Urothelium cell line (cell line): Measurements from ENCODE around the gene SPANXA2.
"Not testable (repeated sequence)": the region's sequence is repeated elsewhere in the genome, so short reads cannot be mapped to it uniquely, and the experiment has no call there.

ENCODE experiments used
- DNase-seq: peaks from one replicate; pipeline ENCODE4 v3.0.0; 2011; ENCODE audit warnings: low spot score, mixed read lengths
- FAIRE-seq: peaks from 2 replicates; lab custom pipeline; 2011; peaks lifted over from hg19 to GRCh38; lab: Jason Lieb, UNC

SPANXA2 gene

GRCh38 chrX:141589408-141589807 lies at the start of gene SPANXA2:
Gene SPANXA2 (plus strand): TSS chrX:141589708. CDS start chrX:141589768, 60 bp downstream.
- DNase-seq, FAIRE-seq: not testable (repeated sequence)

GRCh38 chrX:141542551-141542950 lies 47.0 kb upstream of the SPANXA2 start:
- not testable (repeated sequence) for DNase-seq, FAIRE-seq

- DNase-seq, FAIRE-seq: not testable (repeated sequence)
Measured at GRCh38 chrX:141584638-141585037, 4.9 kb upstream of the SPANXA2 start, which contains the start of gene SPANXA1. Gene SPANXA1 (minus strand): TSS chrX:141584738. CDS start chrX:141584678, 60 bp downstream.

- DNase-seq (no peak), FAIRE-seq (no peak)
Measured at GRCh38 chrX:141609111-141609510, 19.6 kb downstream of the SPANXA2 start.

- no peak for DNase-seq
Measured at GRCh38 chrX:141619336-141619735, 29.8 kb downstream of the SPANXA2 start.

GRCh38 chrX:141632124-141632523 lies 42.6 kb downstream of the SPANXA2 start:
- FAIRE-seq: no peak

More at GRCh38 chrX:141619336-141619735, 29.8 kb downstream of the SPANXA2 start:
- no peak for FAIRE-seq

GRCh38 chrX:141638550-141638949 lies 49.0 kb downstream of the SPANXA2 start:
- FAIRE-seq (no peak), DNase-seq (no peak)

More at GRCh38 chrX:141632124-141632523, 42.6 kb downstream of the SPANXA2 start:
- DNase-seq: peak; percentile 1
